GM18909 (cell line): ENCODE results near the gene SH3GLB2.
"Not testable (repeated sequence)": the region's sequence is repeated elsewhere in the genome, so short reads cannot be mapped to it uniquely, and the experiment has no call there.

Source experiments
- ATAC-seq: cut with Tn5 transposase; IDR thresholded peaks from one replicate; pipeline ENCODE4 v1.9.1; 2021; ENCODE audit warnings: mild to moderate bottlenecking; ENCODE audit not compliant: unreplicated experiment, poor library complexity

Gene SH3GLB2

DNA sequence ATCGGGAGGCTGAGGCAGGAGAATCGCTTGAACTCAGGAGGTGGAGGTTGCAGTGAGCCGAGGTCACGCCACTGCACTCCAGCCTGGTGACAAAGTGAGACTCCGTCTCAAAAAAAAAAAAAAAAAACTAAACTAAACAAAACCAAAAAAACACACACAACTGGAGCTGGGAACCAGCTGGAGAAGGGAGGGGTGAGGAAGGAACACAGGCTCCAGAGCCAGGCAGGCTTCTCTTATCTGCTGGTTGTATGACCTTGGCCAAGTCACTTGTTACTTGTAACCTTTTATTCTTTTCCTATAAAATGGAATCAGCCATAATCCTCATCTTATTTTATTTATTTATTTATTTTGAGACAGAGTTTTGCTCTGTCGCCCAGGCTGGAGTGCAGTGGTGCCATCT lies 24.0 kb downstream of the SH3GLB2 start:
- not testable (repeated sequence) for ATAC-seq

DNA sequence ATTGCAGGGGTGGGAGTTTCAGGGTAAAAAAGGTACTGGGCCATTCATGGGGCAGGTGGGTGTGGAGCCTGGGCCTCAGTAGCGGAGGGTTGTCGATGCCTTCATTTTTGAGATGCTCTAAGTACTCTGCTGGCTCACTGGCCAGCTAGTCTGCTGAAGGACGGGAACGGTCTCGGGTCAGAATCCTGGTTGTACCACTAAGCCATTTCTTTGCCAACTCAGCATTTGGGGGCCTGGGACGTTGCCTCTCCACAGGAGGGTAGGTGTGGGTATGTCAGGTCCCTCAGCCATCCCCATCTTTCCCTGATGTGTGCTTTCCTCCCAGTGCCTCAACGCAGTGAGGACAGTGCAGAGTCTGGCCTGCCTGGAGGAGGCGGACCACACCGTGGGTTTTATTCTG lies 25.1 kb downstream of the SH3GLB2 start:
- no peak for ATAC-seq

DNA sequence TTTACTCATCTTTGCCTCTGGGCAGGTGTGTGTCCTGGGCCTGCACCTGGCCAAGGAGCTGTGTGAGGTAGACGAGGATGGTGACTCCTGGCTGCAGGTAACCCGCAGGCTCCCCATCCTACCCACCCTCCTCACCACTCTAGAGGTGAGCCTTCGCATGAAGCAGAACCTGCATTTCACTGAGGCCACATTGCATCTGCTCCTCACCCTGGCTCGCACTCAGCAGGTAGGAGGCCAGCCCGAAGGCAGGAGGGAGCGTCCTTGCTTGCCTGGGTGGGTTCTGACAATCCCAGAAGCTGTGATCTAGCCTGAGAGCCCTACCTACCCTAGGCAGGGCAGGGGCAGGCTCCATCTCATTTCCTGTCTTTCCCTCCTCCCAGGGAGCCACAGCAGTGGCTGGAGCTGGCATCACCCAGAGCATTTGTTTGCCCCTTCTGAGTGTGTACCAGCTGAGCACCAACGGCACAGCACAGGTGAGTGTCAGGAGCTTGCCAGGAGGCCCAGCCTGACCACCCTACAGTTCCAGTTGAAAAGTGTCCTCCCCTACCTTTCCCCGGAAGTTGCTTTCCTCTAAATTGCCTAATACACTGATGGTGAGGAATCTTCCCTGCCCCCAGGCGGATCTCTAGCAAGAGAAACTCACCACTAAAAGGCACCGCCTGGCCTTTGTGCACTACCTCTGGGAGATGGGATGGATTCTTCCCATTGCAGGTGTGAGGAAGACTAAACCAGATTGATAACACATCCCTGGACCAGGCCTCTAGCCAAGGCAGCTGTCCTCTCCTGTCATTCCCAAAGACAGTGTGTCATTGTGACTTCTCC lies 26.4 kb downstream of the SH3GLB2 start:
- ATAC-seq = no peak

DNA sequence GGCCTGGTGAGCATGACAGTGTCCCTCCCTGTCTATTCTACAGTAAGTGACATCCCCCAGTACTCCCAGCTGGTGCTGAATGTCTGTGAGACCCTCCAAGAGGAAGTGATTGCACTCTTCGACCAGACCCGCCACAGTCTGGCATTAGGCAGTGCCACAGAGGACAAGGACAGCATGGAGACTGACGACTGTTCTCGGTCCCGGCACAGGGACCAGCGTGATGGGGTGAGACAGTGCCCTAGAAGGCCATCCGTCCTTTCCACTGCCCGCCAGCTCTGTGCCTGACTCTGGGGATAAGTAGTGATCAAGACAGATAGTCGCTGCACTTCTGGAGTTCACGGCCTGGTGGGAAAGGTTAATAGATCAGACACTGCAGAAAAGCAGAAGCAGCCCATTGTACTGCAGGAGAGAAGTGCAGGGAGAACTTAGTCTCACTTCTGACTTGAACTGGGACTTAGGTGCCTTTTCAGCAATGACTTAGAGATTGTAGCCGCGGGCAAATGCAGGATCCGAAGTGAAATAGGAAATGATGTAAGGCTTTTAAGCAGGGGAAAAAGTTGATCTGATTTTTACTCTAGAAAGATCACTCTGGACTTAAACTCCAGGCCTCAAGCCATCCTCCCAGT lies 28.4 kb downstream of the SH3GLB2 start:
- no peak for ATAC-seq

DNA sequence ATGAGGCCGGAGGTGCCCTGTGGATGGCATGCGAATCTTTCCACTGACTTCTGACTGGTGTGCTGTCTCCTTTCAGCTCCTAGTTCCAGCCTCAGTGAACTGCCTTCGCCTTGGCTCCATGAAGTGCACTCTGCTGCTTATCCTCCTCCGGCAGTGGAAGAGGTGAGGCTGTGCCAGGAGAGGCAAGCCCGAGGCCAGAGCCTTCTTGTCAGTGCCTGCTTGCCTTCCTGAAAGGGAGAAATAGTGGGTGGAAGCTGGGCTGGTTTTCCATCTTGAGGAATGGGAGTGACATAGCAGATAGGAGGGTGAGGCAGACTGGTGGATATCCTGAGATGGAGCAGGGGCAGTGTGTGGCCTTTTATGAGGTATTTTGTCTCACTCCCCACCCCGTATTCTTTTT lies 29.7 kb downstream of the SH3GLB2 start:
- ATAC-seq = no peak

DNA sequence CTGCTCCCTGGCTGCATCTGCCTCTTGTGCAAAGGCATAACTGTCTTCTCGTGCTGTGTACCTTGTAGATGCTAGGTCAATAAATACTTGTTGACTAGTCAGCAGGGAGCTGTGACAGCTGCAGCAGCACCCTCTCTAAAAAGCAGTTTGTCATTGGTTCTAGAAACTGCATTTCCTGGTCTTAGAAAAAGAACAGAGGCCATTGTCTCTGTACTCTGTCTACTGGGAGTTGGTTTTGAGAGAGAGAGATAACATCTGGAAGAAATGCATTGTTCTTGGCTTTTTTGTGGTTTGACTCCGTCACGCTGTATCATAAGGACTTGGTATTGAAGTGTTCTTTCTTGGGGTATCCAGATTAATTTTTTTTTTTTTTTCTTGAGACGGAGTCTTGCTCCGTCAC lies 32.3 kb downstream of the SH3GLB2 start:
- ATAC-seq = no peak

DNA sequence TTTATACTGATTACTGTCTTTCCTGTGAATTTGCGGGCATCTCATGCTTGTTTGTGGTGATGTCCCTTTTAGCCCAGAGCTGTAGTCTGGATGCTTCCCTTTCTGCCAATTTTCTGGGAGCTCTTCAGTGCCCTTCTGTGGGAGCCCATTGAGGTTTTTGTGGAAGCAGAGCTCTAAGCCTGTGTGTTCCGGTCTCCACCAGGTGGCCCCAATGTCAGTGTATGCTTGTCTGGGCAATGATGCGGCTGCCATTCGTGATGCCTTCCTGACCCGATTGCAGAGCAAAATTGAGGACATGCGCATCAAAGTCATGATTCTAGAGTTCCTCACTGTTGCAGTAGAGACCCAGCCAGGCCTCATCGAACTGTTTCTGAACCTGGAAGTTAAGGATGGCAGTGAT lies 35.1 kb downstream of the SH3GLB2 start:
- ATAC-seq = no peak

DNA sequence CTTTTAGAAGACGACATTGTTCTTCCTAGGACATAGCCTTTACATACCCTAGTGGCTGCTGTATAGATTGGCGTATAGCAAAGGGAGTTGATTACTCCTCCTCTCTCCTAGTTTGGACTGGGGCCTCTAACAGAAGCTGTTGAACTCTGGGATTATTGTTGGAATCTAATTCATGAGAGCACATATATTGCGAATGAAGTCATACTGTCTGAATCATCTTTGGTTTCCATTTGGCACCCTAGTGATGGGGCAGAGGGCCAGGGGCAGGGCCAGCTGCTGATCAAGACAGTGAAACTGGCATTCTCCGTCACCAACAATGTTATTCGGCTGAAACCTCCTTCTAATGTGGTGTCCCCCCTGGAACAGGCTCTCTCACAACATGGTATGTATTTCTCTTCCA lies 40.3 kb downstream of the SH3GLB2 start:
- no peak for ATAC-seq

DNA sequence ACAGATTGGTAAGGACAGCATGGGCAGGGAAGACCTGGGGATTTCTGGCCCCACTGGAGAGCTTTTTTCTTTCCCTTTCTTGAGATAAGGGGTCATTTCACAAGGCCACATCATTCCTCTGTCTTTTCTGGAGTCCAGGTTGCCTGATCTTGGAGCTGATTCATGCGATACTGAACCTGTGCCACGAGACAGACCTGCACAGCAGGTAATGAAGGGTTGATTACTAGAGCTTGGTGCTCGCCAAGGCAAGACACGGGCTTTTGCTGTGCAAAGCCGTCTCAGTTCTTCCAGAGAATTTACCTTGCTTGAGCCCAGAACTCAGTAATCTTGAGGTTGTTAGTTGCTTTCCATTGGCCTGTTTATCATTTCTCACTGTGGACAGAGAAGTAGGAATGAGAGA lies 41.5 kb downstream of the SH3GLB2 start:
- ATAC-seq = no peak

DNA sequence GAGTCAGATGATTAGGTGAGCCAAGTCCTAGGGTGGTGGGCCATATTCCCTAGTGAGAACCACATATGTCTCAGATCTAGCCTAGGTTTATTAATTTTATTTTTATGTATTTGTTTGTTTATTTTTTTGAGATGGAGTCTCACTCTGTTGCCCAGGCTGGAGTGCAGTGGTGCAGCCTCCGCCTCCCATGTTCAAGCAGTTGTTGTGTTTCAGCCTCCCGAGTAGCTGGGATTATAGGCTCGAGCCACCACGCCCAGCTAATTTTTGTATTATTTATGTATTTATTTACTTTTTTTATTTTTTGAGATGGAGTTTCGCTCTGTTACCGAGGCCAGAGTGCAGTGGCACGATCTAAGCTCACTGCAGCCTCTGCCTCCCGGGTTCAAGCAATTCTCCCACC lies 44.6 kb downstream of the SH3GLB2 start:
- no peak for ATAC-seq

DNA sequence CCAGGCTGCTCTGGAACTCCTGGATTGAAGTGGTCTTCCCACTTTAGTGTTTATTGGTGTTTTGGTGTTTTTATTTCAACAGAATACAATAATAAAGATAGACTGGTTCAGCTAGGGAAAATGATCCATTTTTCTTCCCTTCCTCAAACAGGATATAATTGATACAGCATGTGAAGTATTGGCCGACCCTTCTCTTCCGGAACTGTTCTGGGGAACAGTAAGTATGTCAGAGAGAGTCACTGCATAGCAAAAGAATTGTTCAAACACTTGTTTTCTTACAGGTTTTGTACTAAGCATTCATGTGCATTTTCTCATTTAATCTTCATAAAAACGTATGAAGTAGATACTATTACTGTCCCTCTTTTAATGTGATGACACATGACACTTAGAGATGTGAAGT lies 49.0 kb downstream of the SH3GLB2 start:
- ATAC-seq = no peak

DNA sequence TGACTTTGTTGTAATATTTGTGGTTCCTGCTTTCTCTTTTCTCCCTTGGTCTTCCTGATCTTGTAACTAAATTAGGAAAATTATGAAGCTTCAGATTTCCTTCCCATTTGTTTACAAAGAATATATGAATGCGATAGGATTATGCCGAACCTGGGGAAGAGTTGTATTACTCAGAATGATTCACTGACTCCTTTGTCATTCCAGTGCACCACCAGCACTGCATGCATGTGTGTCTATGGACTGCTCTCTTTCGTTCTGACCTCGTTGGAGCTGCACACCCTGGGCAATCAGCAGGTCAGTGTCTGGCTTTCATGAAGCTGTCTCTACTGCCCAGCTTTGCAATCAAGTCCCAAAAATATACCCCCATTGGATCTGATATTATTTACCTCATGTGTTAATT lies 55.2 kb downstream of the SH3GLB2 start:
- no peak for ATAC-seq

DNA sequence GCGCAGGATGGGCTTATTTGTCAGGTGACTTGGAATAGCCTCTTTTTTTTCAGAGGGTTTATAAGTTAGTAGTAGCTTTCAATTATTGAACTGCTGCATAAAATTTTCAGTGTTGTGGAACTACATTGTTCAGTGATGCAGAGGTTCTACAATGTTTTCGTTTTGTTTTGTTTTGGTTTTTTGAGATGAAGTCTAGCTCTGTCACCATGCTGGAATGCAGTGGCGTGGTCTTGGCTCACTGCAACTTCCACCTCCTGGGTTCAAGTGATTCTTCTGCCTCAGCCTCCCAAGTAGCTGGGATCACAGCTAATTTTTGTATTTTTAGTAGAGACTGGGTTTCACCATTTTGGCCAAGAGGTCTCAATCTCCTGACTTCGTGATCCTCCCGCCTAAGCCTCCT lies 58.6 kb downstream of the SH3GLB2 start:
- no peak for ATAC-seq

DNA sequence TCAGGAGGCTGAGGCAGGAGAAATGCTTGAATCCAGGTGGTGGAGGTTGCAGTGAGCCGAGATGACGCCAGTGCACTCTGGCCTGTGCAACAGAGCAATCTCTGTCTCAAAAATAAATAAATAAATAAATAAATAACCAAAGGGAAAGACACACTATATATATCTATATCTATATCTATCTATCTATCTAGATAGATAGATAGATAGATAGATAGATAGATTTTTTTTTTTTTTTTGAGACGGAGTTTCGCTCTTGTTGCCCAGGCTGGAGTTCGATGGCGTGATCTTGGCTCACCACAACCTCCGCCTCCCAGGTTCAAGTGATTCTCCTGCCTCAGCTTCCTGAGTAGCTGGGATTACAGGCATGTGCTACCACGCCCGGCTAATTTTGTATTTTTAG lies 66.7 kb downstream of the SH3GLB2 start:
- ATAC-seq = not testable (repeated sequence)
